NCI-H1930 (cell line): ENCODE results near the gene SGPP1.
"Not testable (repeated sequence)": the region's sequence is repeated elsewhere in the genome, so short reads cannot be mapped to it uniquely, and the experiment has no call there.

Experiments used
- DNase-seq, 2 experiments: peaks; one replicate each; lab custom pipeline; 2025; lab: John Stamatoyannopoulos, UW

The SGPP1 gene, protein sequence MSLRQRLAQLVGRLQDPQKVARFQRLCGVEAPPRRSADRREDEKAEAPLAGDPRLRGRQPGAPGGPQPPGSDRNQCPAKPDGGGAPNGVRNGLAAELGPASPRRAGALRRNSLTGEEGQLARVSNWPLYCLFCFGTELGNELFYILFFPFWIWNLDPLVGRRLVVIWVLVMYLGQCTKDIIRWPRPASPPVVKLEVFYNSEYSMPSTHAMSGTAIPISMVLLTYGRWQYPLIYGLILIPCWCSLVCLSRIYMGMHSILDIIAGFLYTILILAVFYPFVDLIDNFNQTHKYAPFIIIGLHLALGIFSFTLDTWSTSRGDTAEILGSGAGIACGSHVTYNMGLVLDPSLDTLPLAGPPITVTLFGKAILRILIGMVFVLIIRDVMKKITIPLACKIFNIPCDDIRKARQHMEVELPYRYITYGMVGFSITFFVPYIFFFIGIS

GRCh38 chr14:63727736-63728728 lies at the start of gene SGPP1:
Gene SGPP1 (minus strand): TSS chr14:63728065. CDS start chr14:63727944, 121 bp downstream.
- peak; percentile 65 to 67 for DNase-seq

DNA sequence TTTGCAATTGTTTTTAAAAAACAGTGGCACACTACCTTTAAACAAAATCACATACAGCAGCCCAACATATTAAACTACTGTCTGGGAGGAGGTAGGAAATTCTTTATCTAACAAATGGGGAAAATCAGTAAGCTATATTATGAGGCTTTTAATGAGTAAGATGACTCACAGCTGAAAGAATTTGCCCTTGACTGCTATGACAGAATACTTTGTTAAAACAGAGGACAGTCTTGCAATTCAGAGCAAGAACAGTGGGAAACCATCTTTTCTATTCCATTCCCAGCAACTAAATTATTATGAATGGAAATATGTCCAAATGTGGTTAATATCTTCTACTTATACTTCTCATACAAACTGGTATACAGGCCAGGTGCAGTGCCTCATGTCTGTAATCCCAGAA lies 49.2 kb upstream of the SGPP1 start:
- DNase-seq: no peak

- DNase-seq: no peak
Measured at GRCh38 chr14:63773504-63773903, 45.6 kb upstream of the SGPP1 start.

DNA sequence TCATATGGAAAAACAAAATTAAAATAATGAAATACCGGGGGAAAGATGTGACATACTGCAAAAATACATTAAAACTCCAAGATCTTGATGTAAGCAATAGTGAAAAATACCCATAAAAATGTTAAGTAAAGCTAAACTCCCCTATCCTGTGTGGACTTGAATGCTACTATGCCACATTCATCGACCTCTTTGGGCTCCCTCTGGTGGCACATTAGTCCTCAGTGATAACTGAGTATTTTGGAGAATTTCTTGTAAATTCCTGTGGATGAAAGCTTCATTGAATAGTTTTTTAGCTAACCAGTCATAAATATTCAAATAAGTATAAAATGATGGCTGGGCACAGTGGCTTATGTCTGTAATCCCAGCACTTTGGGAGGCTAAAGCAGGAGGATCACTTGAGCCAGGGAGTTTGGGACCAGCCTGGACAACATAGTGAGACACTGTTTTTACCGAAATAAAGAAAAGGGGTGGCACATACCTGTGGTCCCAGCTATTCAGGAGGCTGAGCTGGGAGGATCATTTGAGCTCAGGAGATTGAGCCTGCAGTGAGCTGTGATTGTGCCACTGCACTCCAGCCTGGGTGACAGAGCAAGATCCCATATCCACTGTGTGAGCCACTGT lies 42.4 kb upstream of the SGPP1 start:
- DNase-seq: no peak

- no peak for DNase-seq
Measured at GRCh38 chr14:63766611-63767010, 38.7 kb upstream of the SGPP1 start.

GRCh38 chr14:63764620-63765139 lies 36.8 kb upstream of the SGPP1 start:
- DNase-seq: no peak

- DNase-seq: no peak
Measured at GRCh38 chr14:63764103-63764502, 36.2 kb upstream of the SGPP1 start.

GRCh38 chr14:63761351-63762117 lies 33.7 kb upstream of the SGPP1 start:
- DNase-seq: no peak

DNA sequence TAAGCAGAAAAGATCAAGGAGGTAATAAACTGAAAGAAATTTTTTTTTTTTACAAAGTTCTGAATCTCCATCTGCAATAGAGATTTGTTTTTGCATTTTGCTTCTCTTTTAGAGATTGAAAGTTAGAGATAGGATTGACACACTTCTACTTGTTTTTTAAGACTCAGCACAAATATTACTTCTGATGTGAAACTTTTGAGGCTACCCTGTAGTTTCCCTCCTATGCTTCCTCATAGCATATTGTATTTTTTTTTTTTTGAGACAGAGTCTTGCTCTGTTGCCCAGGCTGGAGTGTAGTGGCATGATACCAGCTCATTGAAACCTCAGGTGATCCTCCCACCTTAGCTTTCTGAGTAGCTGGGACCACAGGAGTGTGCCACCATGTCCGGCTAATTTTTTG lies 32.1 kb upstream of the SGPP1 start:
- DNase-seq: no peak

DNA sequence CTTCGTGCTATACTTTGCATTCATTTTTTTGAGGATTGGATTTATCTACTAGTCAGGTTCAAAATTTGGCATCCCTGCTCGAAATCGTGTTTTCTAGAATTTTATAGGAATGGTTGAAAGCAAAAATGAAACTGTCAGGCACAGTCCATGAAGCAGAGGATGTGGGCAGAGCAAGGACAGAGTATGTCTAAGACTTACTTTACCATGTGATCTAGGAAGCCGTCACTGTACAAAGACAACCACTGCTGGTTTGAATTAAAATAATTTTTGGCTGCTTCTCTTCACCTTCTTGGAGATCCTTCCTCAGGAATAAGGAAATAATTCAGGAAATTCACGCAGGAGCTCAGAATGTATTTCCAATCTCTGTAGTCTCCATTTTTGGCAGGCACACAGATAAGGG lies 31.6 kb upstream of the SGPP1 start:
- DNase-seq: no peak

- no peak for DNase-seq
Measured at GRCh38 chr14:63757211-63757610, 29.3 kb upstream of the SGPP1 start.

- no peak for DNase-seq
Measured at GRCh38 chr14:63752449-63753169, 24.7 kb upstream of the SGPP1 start.

DNA sequence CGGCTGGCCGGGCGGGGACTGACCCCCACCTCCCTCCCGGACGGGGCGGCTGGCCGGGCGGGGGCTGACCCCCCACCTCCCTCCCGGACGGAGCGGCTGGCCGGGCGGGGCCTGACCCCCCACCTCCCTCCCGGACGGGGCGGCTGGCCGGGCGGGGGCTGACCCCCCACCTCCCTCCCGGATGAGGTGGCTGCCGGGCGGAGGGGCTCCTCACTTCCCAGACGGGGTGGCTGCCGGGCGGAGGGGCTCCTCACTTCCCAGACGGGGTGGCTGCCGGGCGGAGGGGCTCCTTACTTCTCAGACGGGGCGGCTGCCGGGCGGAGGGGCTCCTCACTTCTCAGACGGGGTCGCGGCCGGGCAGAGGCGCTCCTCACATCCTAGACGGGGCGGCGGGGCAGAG lies 23.2 kb upstream of the SGPP1 start:
- DNase-seq: not testable (repeated sequence)

DNA sequence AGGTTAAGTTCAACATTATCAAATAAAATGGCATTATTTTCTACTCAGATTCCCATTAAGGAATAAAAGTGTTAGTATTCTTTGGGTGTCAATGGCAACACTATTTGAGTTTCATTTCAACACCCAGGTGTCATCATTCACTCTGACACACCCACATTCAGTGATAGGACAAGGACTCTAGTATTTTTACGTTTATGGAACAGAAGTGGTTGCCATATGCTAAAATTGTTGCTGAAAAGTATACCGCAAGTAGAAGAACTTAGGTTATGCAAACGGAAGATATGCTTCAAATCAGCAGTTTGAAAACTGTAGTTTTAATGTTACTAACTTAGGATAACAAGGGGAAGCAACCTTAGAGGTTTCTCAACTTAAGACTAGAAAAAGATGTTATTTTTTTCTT lies 20.0 kb upstream of the SGPP1 start:
- no peak for DNase-seq

DNA sequence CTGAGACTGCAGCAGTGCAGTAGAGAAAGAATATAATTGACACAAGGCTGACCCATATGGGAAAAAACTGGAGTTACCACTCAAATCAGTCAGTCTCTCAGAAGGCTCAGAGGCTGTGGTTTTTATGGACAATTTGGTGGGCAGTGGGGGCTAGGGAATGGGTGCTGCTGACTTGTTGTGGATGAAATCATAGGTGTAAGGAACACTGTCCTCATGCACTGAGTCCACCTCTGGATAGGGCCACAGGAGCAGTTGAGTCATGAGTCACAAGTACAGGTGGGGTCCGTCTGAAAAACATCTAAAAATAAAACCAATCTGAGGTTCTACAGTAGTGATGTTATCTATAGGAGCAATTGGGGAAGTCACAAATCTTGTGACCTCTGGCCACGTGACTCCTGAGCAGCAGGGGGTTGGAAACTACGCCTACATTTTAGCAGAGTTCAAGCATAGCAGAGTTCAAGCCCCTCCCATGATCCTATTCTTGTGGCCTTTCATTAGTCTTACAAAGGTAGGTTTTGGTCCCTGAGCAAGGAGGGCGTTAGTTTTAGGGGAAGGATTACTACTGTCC lies 18.1 kb upstream of the SGPP1 start:
- DNase-seq: no peak

DNA sequence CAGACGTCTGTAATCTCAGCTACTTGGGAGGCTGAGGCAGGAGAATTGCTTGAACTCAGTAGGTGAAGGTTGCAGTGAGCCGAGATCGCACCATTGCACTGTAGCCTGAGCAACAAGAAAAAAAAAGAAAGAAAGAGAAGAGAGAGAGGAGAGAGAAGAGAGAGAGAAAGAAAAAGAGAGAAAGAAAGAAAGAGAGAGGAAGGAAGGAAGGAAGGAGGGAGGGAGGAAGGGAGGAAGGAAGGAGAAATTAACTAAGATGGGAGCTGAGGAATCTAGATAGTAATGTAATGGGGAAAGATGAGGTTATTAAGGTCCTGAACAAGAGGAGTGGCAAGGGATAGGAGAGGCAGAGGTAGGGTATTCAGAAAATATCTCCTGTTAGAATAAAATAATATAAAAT lies 17.4 kb upstream of the SGPP1 start:
- no peak for DNase-seq

DNA sequence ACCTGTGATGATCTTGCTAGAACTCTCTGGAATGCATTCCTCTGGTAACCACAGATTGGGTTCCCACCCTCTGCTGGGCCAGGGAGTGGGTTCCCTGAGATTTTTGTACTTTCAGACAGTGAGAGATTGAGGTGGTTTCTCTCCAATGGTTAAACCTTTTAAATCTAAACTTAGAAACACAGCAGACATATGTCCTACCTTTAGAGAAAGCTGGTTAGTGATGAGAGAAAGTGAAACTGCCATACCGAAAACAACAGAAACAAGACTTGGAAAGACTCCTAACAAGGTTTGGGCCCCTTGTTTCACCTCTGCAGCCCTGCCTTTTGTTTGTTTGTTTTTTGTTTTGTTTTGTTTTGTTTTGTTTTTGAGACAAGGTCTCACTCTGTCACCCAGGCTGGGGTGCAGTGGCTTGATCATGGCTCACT lies 9.7 kb upstream of the SGPP1 start:
- DNase-seq: no peak

DNA sequence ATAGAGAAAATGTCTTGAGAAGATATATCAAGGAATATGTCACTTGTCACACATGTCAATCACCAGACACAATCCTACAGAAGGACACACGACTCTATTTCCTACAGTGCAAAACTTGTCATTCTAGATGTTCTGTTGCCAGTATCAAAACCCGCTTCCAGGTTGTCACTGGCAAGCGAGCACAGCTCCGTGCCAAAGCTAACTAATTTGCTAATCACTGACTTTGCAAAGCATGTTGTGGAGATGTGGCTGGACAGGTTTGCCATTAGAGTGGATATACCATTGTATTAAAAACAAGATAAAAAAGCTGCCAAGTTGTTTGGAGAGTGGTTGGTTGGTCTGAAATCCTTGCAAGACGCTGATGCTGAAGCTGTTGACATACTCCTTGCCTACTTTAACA lies 7.9 kb upstream of the SGPP1 start:
- DNase-seq: no peak

DNA sequence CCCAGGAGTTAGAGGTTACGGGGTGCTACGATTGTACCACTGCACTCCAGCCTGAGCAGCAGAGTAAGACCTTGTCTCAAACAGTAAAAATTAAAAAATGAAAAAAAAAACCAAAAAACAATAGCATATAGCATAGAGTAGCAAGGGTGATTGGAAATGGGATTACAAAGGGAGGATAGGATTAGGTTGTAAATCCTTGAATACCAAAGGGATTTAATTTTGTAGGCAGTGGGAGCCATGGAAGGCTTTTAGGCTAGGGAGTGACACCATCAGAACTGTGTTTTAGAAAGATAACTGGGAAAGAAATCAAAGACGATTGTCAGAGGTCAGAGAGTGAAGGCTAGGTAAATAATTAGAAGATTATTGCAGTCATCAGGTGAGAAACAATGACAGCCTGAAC lies 2.8 kb upstream of the SGPP1 start:
- DNase-seq: no peak

DNA sequence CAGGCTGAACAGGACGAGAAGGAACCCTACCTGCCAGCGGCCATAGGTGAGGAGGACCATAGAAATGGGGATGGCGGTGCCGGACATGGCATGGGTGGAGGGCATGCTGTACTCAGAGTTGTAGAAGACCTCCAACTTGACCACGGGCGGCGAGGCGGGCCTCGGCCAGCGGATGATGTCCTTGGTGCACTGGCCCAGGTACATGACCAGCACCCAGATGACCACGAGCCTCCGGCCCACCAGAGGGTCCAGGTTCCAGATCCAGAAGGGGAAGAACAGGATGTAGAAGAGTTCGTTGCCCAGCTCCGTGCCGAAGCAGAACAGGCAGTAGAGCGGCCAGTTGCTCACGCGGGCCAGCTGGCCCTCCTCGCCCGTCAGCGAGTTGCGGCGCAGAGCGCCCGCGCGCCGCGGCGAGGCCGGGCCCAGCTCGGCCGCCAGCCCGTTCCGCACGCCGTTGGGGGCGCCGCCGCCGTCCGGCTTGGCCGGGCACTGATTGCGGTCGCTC lies 582 bp downstream of the SGPP1 start:
- DNase-seq: peak in 1 of 2 experiments; percentile 32
